HepG2 (cell line): ENCODE results near the gene ZNRD2. TPM values are rescaled to one million over a fixed set of nuclear protein-coding genes. Genes with fewer than 3 reads are reported as not detected.

Source experiments
- ATAC-seq: fragments of 200-7000 bp; cut with Tn5 transposase; 3 replicates; pipeline ENCODE4 v1.9.1; 2020; ENCODE audit warnings: mild to moderate bottlenecking, moderate library complexity
- BruUV-seq: library from RNA; stranded (reverse); fragments of 400-500 nt; replicated peaks from 2 replicates; lab custom pipeline; 2021; lab: Mats Ljungman, UMichigan
- CTCF ChIA-PET: fragments of 300-600 bp; formaldehyde crosslinking; extraction: SDS; loops from one replicate; lab custom pipeline; 2021; ENCODE audit warnings: low total read pairs, inconsistent platforms, low intra/inter-chr PET ratio; lab: Yijun Ruan, JAX
- POLR2A ChIA-PET: fragments of 350-600 bp; sonication (Branson Sonifier 250); formaldehyde crosslinking; loops from one replicate; lab custom pipeline; 2020; ENCODE audit warnings: antibody characterized with exemption, inconsistent platforms; lab: Yijun Ruan, JAX
- DNase-seq: peaks from one replicate; pipeline ENCODE4 v3.0.0-alpha.2; 2015; ENCODE audit warnings: low spot score
- FAIRE-seq: peaks from 3 replicates; lab custom pipeline; 2011; peaks lifted over from hg19 to GRCh38; lab: Jason Lieb, UNC
- H2AFZ ChIP-seq: one replicate; pipeline ENCODE4 v1.6.1; 2011; ENCODE audit warnings: low read length, inconsistent platforms
- H3K27ac ChIP-seq: fragments of 300-600 bp; 3 replicates; pipeline ENCODE4 v1.8.0; 2011; ENCODE audit warnings: mixed run types, mild to moderate bottlenecking, mixed read lengths, low read length, inconsistent platforms; ENCODE audit not compliant: insufficient read depth; ENCODE audit errors: extremely low read length
- H3K27me3 ChIP-seq, 2 experiments: fragments of 200-600 bp in 1 of 2; 2 replicates in 1 of 2; 3 replicates in 1 of 2; pipeline versions ENCODE4 v1.6.0 to v1.8.0; 2011; ENCODE audit warnings: low read length in 2 of 2, mild to moderate bottlenecking in 2 of 2, moderate library complexity in 2 of 2, inconsistent platforms in 1 of 2; ENCODE audit not compliant: insufficient read depth in 2 of 2, control insufficient read depth in 1 of 2
- H3K36me3 ChIP-seq, 2 experiments: fragments of 200-600 bp in 1 of 2; replicated peaks in 1 of 2; 2 replicates in 1 of 2; 3 replicates in 1 of 2; pipeline versions ENCODE4 v1.5.1 to v1.8.0; 2011; ENCODE audit warnings: low read length in 2 of 2, inconsistent platforms in 1 of 2; ENCODE audit not compliant: insufficient read depth in 2 of 2, control insufficient read depth in 1 of 2
- H3K4me1 ChIP-seq: 2 replicates; pipeline ENCODE4 v1.5.1; 2012; ENCODE audit warnings: low read length, inconsistent platforms; ENCODE audit not compliant: insufficient read depth
- H3K4me2 ChIP-seq: 2 replicates; pipeline ENCODE4 v1.6.0; 2011; ENCODE audit warnings: low read depth, low read length, inconsistent platforms
- H3K4me3 ChIP-seq, 3 experiments: fragments of 200-600 bp in 1 of 3; sonication (generic), shearing (Covaris generic) in 1 of 3; replicated peaks in 1 of 3; 2 replicates each; pipeline ENCODE4 v1.5.1; 2011 to 2016; ENCODE audit warnings: low read length in 3 of 3, inconsistent platforms in 2 of 3, low read depth in 2 of 3, mild to moderate bottlenecking in 2 of 3, control low read depth in 1 of 3, mixed read lengths in 1 of 3; ENCODE audit not compliant: insufficient read depth in 1 of 3
- H3K79me2 ChIP-seq: one replicate; pipeline ENCODE4 v1.6.1; 2011; ENCODE audit warnings: low read length, inconsistent platforms; ENCODE audit not compliant: insufficient read depth
- H3K9ac ChIP-seq: 2 replicates; pipeline ENCODE4 v1.6.0; 2011; ENCODE audit warnings: mild to moderate bottlenecking, low read depth, low read length, inconsistent platforms; ENCODE audit not compliant: insufficient read depth
- H3K9me3 ChIP-seq: 2 replicates; pipeline ENCODE4 v1.5.1; 2012; ENCODE audit warnings: mild to moderate bottlenecking, low read length
- H4K20me1 ChIP-seq: 2 replicates; pipeline ENCODE4 v1.6.0; 2011; ENCODE audit warnings: inconsistent platforms, mild to moderate bottlenecking, low read length, moderate library complexity; ENCODE audit not compliant: insufficient read depth
- AGO1 ChIP-seq: fragments of 200-400 bp; formaldehyde crosslinking; IDR thresholded peaks from 2 replicates; pipeline ENCODE4 v1.6.1; 2017; ENCODE audit warnings: mild to moderate bottlenecking, low read depth, low read length, moderate library complexity; ENCODE audit not compliant: poor library complexity, severe bottlenecking
- ARID4A ChIP-seq: sonication (generic); formaldehyde crosslinking; IDR thresholded peaks from 2 replicates; pipeline ENCODE4 v1.5.0; 2020; ENCODE audit warnings: mild to moderate bottlenecking, missing genetic modification reagents, borderline replicate concordance
- CTCF ChIP-seq: sonication (generic); formaldehyde crosslinking; IDR thresholded peaks from 2 replicates; pipeline ENCODE4 v1.5.0; 2020; ENCODE audit warnings: mild to moderate bottlenecking, missing genetic modification reagents, moderate library complexity
- HDAC1 ChIP-seq: sonication (generic); formaldehyde crosslinking; IDR thresholded peaks from 2 replicates; pipeline ENCODE4 v1.5.1; 2020; ENCODE audit warnings: mild to moderate bottlenecking, missing genetic modification reagents
- HNF1B ChIP-seq: sonication (generic); formaldehyde crosslinking; IDR thresholded peaks from 2 replicates; pipeline ENCODE4 v1.5.1; 2020; ENCODE audit warnings: mild to moderate bottlenecking, moderate library complexity, missing genetic modification reagents
- MAZ ChIP-seq, 2 experiments: sonication (generic) in 1 of 2; formaldehyde crosslinking in 1 of 2; IDR thresholded peaks; 2 replicates each; pipeline versions ENCODE4 v1.5.0 to v1.6.1; 2012 to 2020; ENCODE audit warnings: low read depth in 2 of 2, mild to moderate bottlenecking in 2 of 2, borderline replicate concordance in 1 of 2, improper control_type of control experiment in 1 of 2, low read length in 1 of 2, missing genetic modification reagents in 1 of 2, moderate library complexity in 1 of 2
- RXRB ChIP-seq: IDR thresholded peaks from 2 replicates; pipeline ENCODE4 v1.6.1; 2016; ENCODE audit warnings: borderline replicate concordance, missing genetic modification reagents, missing compliant biosample characterization
- SOX6 ChIP-seq, 2 experiments: fragments of 450-650 bp in 1 of 2; sonication (generic) in 1 of 2; formaldehyde crosslinking in 1 of 2; IDR thresholded peaks; 2 replicates each; pipeline versions ENCODE4 v1.4.0 to v1.6.1; 2017 to 2020; ENCODE audit warnings: antibody characterized with exemption in 1 of 2, mild to moderate bottlenecking in 1 of 2, missing genetic modification reagents in 1 of 2
- STAG1 ChIP-seq: sonication (generic); formaldehyde crosslinking; IDR thresholded peaks from 2 replicates; pipeline ENCODE4 v1.4.0; 2020; ENCODE audit warnings: missing genetic modification reagents
- ZFX ChIP-seq: sonication (generic); formaldehyde crosslinking; IDR thresholded peaks from 2 replicates; pipeline ENCODE4 v1.4.0; 2020; ENCODE audit warnings: mild to moderate bottlenecking, low read depth, missing genetic modification reagents, moderate library complexity
- ZNF225 ChIP-seq: sonication (generic); formaldehyde crosslinking; IDR thresholded peaks from 2 replicates; pipeline ENCODE4 v1.4.0; 2020; ENCODE audit warnings: mild to moderate bottlenecking, missing genetic modification reagents
- ZNF572 ChIP-seq: sonication (generic); formaldehyde crosslinking; IDR thresholded peaks from 2 replicates; pipeline ENCODE4 v1.5.1; 2020; ENCODE audit warnings: mild to moderate bottlenecking, missing genetic modification reagents
- ZNF816 ChIP-seq: sonication (generic); formaldehyde crosslinking; IDR thresholded peaks from 2 replicates; pipeline ENCODE4 v1.8.0; 2022; ENCODE audit warnings: missing genetic modification reagents, mild to moderate bottlenecking, borderline replicate concordance
- WGBS: methylation state at CpG from one replicate; pipeline ENCODE4 v1.1.6; 2017; ENCODE audit warnings: low lambda C conversion rate; 5-methylcytosine and 5-hydroxymethylcytosine counted together
- in situ Hi-C: cut with HindIII; loops from 2 replicates; pipeline ENCODE4 v1.10.0; 2017; ENCODE audit warnings: low pct_unique_long_range_greater_than_20kb; ENCODE audit not compliant: extremely low pct_ligation_motif_present
- intact Hi-C: fragments of 100-400 bp; cut with micrococcal nuclease; formaldehyde crosslinking; loops from one replicate; pipeline ENCODE4 v1.10.0; 2022; ENCODE audit not compliant: unreplicated experiment
- polyA plus RNA-seq, 8 experiments: library from polyadenylated mRNA; depleted of rRNA in 3 of 8; stranded (reverse) in 7 of 8; unstranded in 1 of 8; fragments of >200 nt; fragmentation: Illumina TruSeq in 4 of 8; extraction: Trizol in 4 of 8; gene quantifications; 2 replicates each; pipeline versions ENCODE4 v1.2.1 to v1.2.3, GENCODE V29; 2011 to 2016; ENCODE audit warnings: low read depth in 4 of 8, missing spikeins in 1 of 8, mixed read lengths in 1 of 8; ENCODE audit not compliant: insufficient read depth in 1 of 8
- total RNA-seq, 5 experiments: library from RNA; depleted of rRNA; stranded (reverse); fragments of >200 nt; fragmentation: Illumina TruSeq; extraction: Trizol; gene quantifications; 2 replicates each; pipeline ENCODE4 v1.2.3, GENCODE V29; 2016; ENCODE audit warnings: low read depth in 1 of 5

ZNRD2 gene
- total and polyA plus RNA-seq, 2 of the 13 experiments (the other 11 are each of a cell fraction or from before 2014, with no cell fraction given) = 29.2 to 34.0 TPM

- no TSS peak for BruUV-seq
- peak overlapping the region; percentile 4; the same call in 1 of the 2 replicates for H3K4me2 ChIP-seq
- POLR2A ChIA-PET = interaction anchor here (1.2 to 1.5 kb wide), 3 partner anchors 11 to 18 kb away, joined by 3 to 6 read pairs (median 4); partner anchors contain the start of gene ZNRD2
- H4K20me1 ChIP-seq = no peaks in the 10 kb centered on the region
- no peak overlapping the region for H3K27ac ChIP-seq
- H3K27me3 ChIP-seq = no peaks in the 10 kb centered on the region
- WGBS = 59% methylated on average over 7 of the region's 13 CpGs
- H3K9me3 ChIP-seq = no peaks in the 10 kb centered on the region
- H3K36me3 ChIP-seq = no peaks in the 10 kb centered on the region
- no peak overlapping the region for H3K4me3 ChIP-seq
- H2AFZ ChIP-seq = no peak overlapping the region
- in situ Hi-C loops = loop anchor here (5.0 kb wide), 1 partner anchor 46 kb away; no protein-coding TSS in a partner anchor
- DNase-seq (peak; percentile 73), ATAC-seq (peak; percentile 90), FAIRE-seq (peak; percentile 70)
- CTCF ChIA-PET = interaction anchor here (2.2 kb wide), 1 partner anchor 14 kb away, joined by 16 read pairs; no protein-coding TSS in a partner anchor
- intact Hi-C loops = no loop called here
- no peaks in the 10 kb centered on the region for H3K79me2 ChIP-seq
- no peak overlapping the region for H3K9ac ChIP-seq
- H3K4me1 ChIP-seq = peaks cover 25% of the 10 kb centered on the region
- TF ChIP-seq ZNF225 (CRISPR knock-in tag) = no peak
- no peak for TF ChIP-seq SOX6 (IDR thresholded peaks at IDR 0.05)
- TF ChIP-seq SOX6 (CRISPR knock-in tag; IDR thresholded peaks at IDR 0.05) = 0 out of 2 replicates have a peak, but pooled peaks have one; percentile 13
- peak; percentile 78 for TF ChIP-seq STAG1
- peak; percentile 28 for TF ChIP-seq AGO1
- TF ChIP-seq ZNF572 (CRISPR knock-in tag) = peak; percentile 64; the same call in 1 of the 2 replicates
- peak; percentile 65; the same call in 1 of the 2 replicates for TF ChIP-seq HNF1B (CRISPR knock-in tag)
- peak; percentile 86 for TF ChIP-seq CTCF
- TF ChIP-seq ZNF816 = no peak
- TF ChIP-seq ARID4A = peak; percentile 34; the same call in 1 of the 2 replicates
- TF ChIP-seq MAZ (IDR thresholded peaks at IDR 0.05; ENCODE audit: borderline replicate concordance, low read depth, low read length) = no peak
- TF ChIP-seq MAZ (CRISPR knock-in tag; IDR thresholded peaks at IDR 0.05; ENCODE audit: low read depth) = 0 out of 2 replicates have a peak, but pooled peaks have one; percentile 15
- TF ChIP-seq HDAC1 = 0 out of 2 replicates have a peak, but pooled peaks have one; percentile 25
- TF ChIP-seq RXRB = peak; percentile 19; the same call in 1 of the 2 replicates
- peak; percentile 24; the same call in 1 of the 2 replicates for TF ChIP-seq ZFX (CRISPR knock-in tag)
Measured at GRCh38 chr11:65588199-65589054, 18.1 kb downstream of the ZNRD2 start.
